T-helper 1 cell treated with Interleukin-12 subunit alpha and Interleukin-12 subunit beta and Interleukin-4 antibody, amounts not matched to agents 30 ng/mL and 1 ng/mL, for 36 hours (primary cell): Measurements from ENCODE around the gene MATR3. TPM values are rescaled to one million over a fixed set of nuclear protein-coding genes. Genes with fewer than 3 reads are reported as not detected.

Source experiments
- intact Hi-C: fragments of 100-400 bp; cut with micrococcal nuclease; formaldehyde crosslinking; loops from one replicate; pipeline ENCODE4 v1.15.1; 2024
- total RNA-seq: library from RNA; stranded (reverse); gene quantifications from 2 replicates; pipeline ENCODE4 v1.2.3, GENCODE V29; 2022

Gene MATR3
- total RNA-seq, 1 donor from 2014 or later = 245 TPM

DNA sequence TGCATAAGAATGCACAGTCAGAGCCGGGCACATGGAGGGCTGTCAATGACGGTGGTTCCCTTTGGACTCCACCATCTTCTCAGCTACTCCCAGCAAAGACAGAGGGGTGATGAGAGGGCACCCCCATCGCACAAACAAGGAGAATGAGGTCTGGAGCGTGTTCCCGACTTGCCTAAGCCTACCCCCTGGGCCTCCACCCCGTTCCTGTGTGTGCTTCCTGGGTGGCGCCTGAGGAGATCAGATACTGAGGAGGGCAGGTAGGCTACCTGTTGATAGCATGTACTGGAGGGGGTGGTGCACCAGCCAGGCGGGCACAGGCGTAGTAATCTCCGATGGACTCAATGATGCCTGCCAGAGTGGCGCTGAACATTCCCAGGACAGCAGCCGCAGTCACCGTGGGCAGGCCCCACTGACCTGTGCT, 85.4 kb downstream of the MATR3 start:
- intact Hi-C loops = no loop called here

DNA sequence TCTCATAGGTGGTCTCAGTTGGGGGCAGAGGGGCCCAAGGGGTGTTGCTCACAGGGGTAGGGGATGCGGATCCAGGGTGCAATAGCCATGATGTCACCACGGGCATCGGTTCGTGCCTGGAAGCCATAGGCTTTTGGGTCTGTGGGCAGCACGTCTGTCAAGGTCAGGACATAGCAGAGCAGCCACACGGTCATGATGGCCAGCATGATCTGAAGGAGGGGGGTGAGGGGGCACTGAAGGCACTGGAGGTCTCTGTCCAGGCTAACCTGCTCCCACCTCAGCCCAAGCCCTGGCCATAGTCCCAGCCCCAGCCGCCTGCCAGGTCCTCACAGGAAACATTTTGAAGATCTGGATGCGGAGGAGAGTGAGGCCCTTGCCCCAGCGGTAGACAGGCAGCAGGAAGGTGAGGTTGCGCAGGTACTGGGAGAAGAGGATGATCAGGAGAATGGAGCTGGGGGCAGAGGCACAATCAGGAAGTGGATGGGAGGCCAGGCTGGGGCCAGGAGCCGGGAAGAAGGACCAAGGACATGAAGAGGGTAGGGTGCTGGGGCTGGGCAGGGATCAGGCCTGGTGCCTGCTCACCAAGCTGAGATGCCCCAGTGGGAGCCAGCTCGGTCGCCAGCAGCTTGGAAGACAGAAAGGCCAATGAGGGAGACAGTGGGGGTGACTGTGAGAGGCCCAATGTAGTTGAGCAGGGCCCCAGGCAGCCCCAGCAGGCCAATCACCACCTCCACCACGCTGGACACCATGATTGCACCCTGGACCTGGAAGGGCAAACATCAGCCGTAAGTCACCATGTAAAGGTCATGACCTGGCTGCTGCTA, 86.3 kb downstream of the MATR3 start:
- intact Hi-C loops = no loop called here

Other genes with a start within 250 kb of the MATR3 start
- 23.9 and 25.8 TPM in 2 replicates for gene SIL1, start 95.4 kb upstream of the MATR3 start, total RNA-seq
- 94.8 and 95.3 TPM in 2 replicates for gene PAIP2, start 48.1 kb downstream of the MATR3 start, total RNA-seq
- 4.0 and 5.9 TPM in 2 replicates for gene SLC23A1, start 89.6 kb downstream of the MATR3 start, total RNA-seq
- 83.6 and 83.7 TPM in 2 replicates for gene MZB1, start 96.2 kb downstream of the MATR3 start, total RNA-seq
- 5.2 TPM in 2 replicates for gene PROB1, start 101.4 kb downstream of the MATR3 start, total RNA-seq
- gene SPATA24, start 110.3 kb downstream of the MATR3 start, total RNA-seq = 4.4 and 6.4 TPM in 2 replicates
- gene DNAJC18, start 145.8 kb downstream of the MATR3 start, total RNA-seq = 13.4 and 19.1 TPM in 2 replicates
- gene ECSCR, start 169.0 kb downstream of the MATR3 start, total RNA-seq = 0.61 and 0.76 TPM in 2 replicates
- 0.54 and 0.68 TPM in 2 replicates for gene SMIM33, start 177.3 kb downstream of the MATR3 start, total RNA-seq
- gene STING1, start 189.0 kb downstream of the MATR3 start, total RNA-seq = 269 and 271 TPM in 2 replicates